ENCODE measurements around the gene OPRL1.
"Not testable (repeated sequence)": the region's sequence is repeated elsewhere in the genome, so short reads cannot be mapped to it uniquely, and the experiment has no call there.

The OPRL1 gene

GRCh38 chr20:64112691-64113443 lies 33.0 kb downstream of the OPRL1 start:
- H3K27ac ChIP-seq (ENCODE audit: low read length) = no peak overlapping the region
- H3K4me1 ChIP-seq (ENCODE audit: control insufficient read depth in 1 of 2, insufficient read depth in 2 of 2, low read length in 2 of 2) = no peaks in the 10 kb centered on the region
- H3K9me3 ChIP-seq (ENCODE audit: control insufficient read depth in 1 of 2, low read length in 2 of 2) = no peaks in the 10 kb centered on the region
- no peaks in the 10 kb centered on the region for H3K36me3 ChIP-seq (ENCODE audit: control insufficient read depth in 1 of 2, insufficient read depth in 2 of 2, low read length in 2 of 2)
- no peak overlapping the region for H3K4me3 ChIP-seq (ENCODE audit: low read depth in 1 of 2, low read length in 2 of 2)
- no peaks in the 10 kb centered on the region for H3K27me3 ChIP-seq (ENCODE audit: low read depth, low read length)

GRCh38 chr20:64113444-64113775 lies 33.5 kb downstream of the OPRL1 start:
- H3K4me1 ChIP-seq (ENCODE audit: control insufficient read depth in 1 of 2, insufficient read depth in 2 of 2, low read length in 2 of 2) = no peaks in the 10 kb centered on the region
- H3K36me3 ChIP-seq (ENCODE audit: control insufficient read depth in 1 of 2, insufficient read depth in 2 of 2, low read length in 2 of 2) = no peaks in the 10 kb centered on the region
- no peak overlapping the region for H3K27ac ChIP-seq (ENCODE audit: low read length)
- H3K27me3 ChIP-seq (ENCODE audit: low read depth, low read length) = no peaks in the 10 kb centered on the region
- no peak overlapping the region for H3K4me3 ChIP-seq (ENCODE audit: low read depth in 1 of 2, low read length in 2 of 2)
- no peaks in the 10 kb centered on the region for H3K9me3 ChIP-seq (ENCODE audit: control insufficient read depth in 1 of 2, low read length in 2 of 2)

GRCh38 chr20:64113796-64114355 lies 34.0 kb downstream of the OPRL1 start:
- Histone ChIP-seq H3K27me3 (ENCODE audit: low read depth, low read length) (no peaks in the 10 kb centered on the region), H3K27ac (ENCODE audit: low read length) (no peak overlapping the region), H3K4me3 (ENCODE audit: low read depth in 1 of 2, low read length in 2 of 2) (no peak overlapping the region), H3K9me3 (ENCODE audit: control insufficient read depth in 1 of 2, low read length in 2 of 2) (no peaks in the 10 kb centered on the region), H3K4me1 (ENCODE audit: control insufficient read depth in 1 of 2, insufficient read depth in 2 of 2, low read length in 2 of 2) (no peaks in the 10 kb centered on the region), H3K36me3 (ENCODE audit: control insufficient read depth in 1 of 2, insufficient read depth in 2 of 2, low read length in 2 of 2) (no peaks in the 10 kb centered on the region)

GRCh38 chr20:64114356-64114971 lies 34.6 kb downstream of the OPRL1 start:
- Histone ChIP-seq H3K9me3 (ENCODE audit: control insufficient read depth in 1 of 2, low read length in 2 of 2) (no peaks in the 10 kb centered on the region), H3K27ac (ENCODE audit: low read length) (no peak overlapping the region), H3K4me1 (ENCODE audit: control insufficient read depth in 1 of 2, insufficient read depth in 2 of 2, low read length in 2 of 2) (no peaks in the 10 kb centered on the region), H3K4me3 (ENCODE audit: low read depth in 1 of 2, low read length in 2 of 2) (no peak overlapping the region), H3K36me3 (ENCODE audit: control insufficient read depth in 1 of 2, insufficient read depth in 2 of 2, low read length in 2 of 2) (no peaks in the 10 kb centered on the region), H3K27me3 (ENCODE audit: low read depth, low read length) (no peaks in the 10 kb centered on the region)

GRCh38 chr20:64115171-64115911 lies 35.5 kb downstream of the OPRL1 start:
- H3K27ac ChIP-seq (ENCODE audit: low read length) = no peak overlapping the region
- no peaks in the 10 kb centered on the region for H3K27me3 ChIP-seq (ENCODE audit: low read depth, low read length)
- H3K4me3 ChIP-seq (ENCODE audit: low read depth in 1 of 2, low read length in 2 of 2) = no peak overlapping the region
- peaks cover 3% of the 10 kb centered on the region in 2 donors for H3K4me1 ChIP-seq (ENCODE audit: control insufficient read depth in 1 of 2, insufficient read depth in 2 of 2, low read length in 2 of 2)
- no peaks in the 10 kb centered on the region for H3K9me3 ChIP-seq (ENCODE audit: control insufficient read depth in 1 of 2, low read length in 2 of 2)
- no peaks in the 10 kb centered on the region for H3K36me3 ChIP-seq (ENCODE audit: control insufficient read depth in 1 of 2, insufficient read depth in 2 of 2, low read length in 2 of 2)

- H3K4me3 ChIP-seq (ENCODE audit: low read depth in 1 of 2, low read length in 2 of 2) = no peak overlapping the region
- H3K27me3 ChIP-seq (ENCODE audit: low read depth, low read length) = no peaks in the 10 kb centered on the region
- H3K27ac ChIP-seq (ENCODE audit: low read length) = no peak overlapping the region
- H3K4me1 ChIP-seq (ENCODE audit: control insufficient read depth in 1 of 2, insufficient read depth in 2 of 2, low read length in 2 of 2) = peaks cover 3 to 7% of the 10 kb centered on the region in 2 donors
- no peaks in the 10 kb centered on the region for H3K36me3 ChIP-seq (ENCODE audit: control insufficient read depth in 1 of 2, insufficient read depth in 2 of 2, low read length in 2 of 2)
- no peaks in the 10 kb centered on the region for H3K9me3 ChIP-seq (ENCODE audit: control insufficient read depth in 1 of 2, low read length in 2 of 2)
These were observed 36.1 kb downstream of the OPRL1 start for GRCh38 chr20:64116016-64116415.

- Histone ChIP-seq H3K4me3 (ENCODE audit: low read depth in 1 of 2, low read length in 2 of 2) (no peak overlapping the region), H3K36me3 (ENCODE audit: control insufficient read depth in 1 of 2, insufficient read depth in 2 of 2, low read length in 2 of 2) (no peaks in the 10 kb centered on the region), H3K27ac (ENCODE audit: low read length) (no peak overlapping the region), H3K9me3 (ENCODE audit: control insufficient read depth in 1 of 2, low read length in 2 of 2) (no peaks in the 10 kb centered on the region), H3K4me1 (ENCODE audit: control insufficient read depth in 1 of 2, insufficient read depth in 2 of 2, low read length in 2 of 2) (peaks cover 3 to 7% of the 10 kb centered on the region in 2 donors), H3K27me3 (ENCODE audit: low read depth, low read length) (peaks cover 3% of the 10 kb centered on the region)
These were observed 36.9 kb downstream of the OPRL1 start for GRCh38 chr20:64116541-64117431.

GRCh38 chr20:64117432-64117777 lies 37.5 kb downstream of the OPRL1 start:
- not testable (repeated sequence) for H3K36me3 ChIP-seq (ENCODE audit: control insufficient read depth in 1 of 2, insufficient read depth in 2 of 2, low read length in 2 of 2); H3K27ac ChIP-seq (ENCODE audit: low read length); H3K4me1 ChIP-seq (ENCODE audit: control insufficient read depth in 1 of 2, insufficient read depth in 2 of 2, low read length in 2 of 2); H3K9me3 ChIP-seq (ENCODE audit: control insufficient read depth in 1 of 2, low read length in 2 of 2); H3K4me3 ChIP-seq (ENCODE audit: low read depth in 1 of 2, low read length in 2 of 2); H3K27me3 ChIP-seq (ENCODE audit: low read depth, low read length)

- no peak overlapping the region for H3K4me3 ChIP-seq (ENCODE audit: low read depth in 1 of 2, low read length in 2 of 2)
- no peaks in the 10 kb centered on the region for H3K9me3 ChIP-seq (ENCODE audit: control insufficient read depth in 1 of 2, low read length in 2 of 2)
- no peak overlapping the region for H3K27ac ChIP-seq (ENCODE audit: low read length)
- peaks cover 5% of the 10 kb centered on the region for H3K27me3 ChIP-seq (ENCODE audit: low read depth, low read length)
- no peaks in the 10 kb centered on the region for H3K36me3 ChIP-seq (ENCODE audit: control insufficient read depth in 1 of 2, insufficient read depth in 2 of 2, low read length in 2 of 2)
- H3K4me1 ChIP-seq (ENCODE audit: control insufficient read depth in 1 of 2, insufficient read depth in 2 of 2, low read length in 2 of 2) = peaks cover 3 to 7% of the 10 kb centered on the region in 2 donors
These were observed 39.4 kb downstream of the OPRL1 start for GRCh38 chr20:64119301-64119680.

GRCh38 chr20:64119681-64120341 lies 39.9 kb downstream of the OPRL1 start:
- no peak overlapping the region for H3K27ac ChIP-seq (ENCODE audit: low read length)
- peaks cover 3 to 7% of the 10 kb centered on the region in 2 donors for H3K4me1 ChIP-seq (ENCODE audit: control insufficient read depth in 1 of 2, insufficient read depth in 2 of 2, low read length in 2 of 2)
- H3K36me3 ChIP-seq (ENCODE audit: control insufficient read depth in 1 of 2, insufficient read depth in 2 of 2, low read length in 2 of 2) = no peaks in the 10 kb centered on the region
- H3K4me3 ChIP-seq (ENCODE audit: low read depth in 1 of 2, low read length in 2 of 2) = peak overlapping the region in 1 of 2 donors; percentile 37
- H3K9me3 ChIP-seq (ENCODE audit: control insufficient read depth in 1 of 2, low read length in 2 of 2) = no peaks in the 10 kb centered on the region
- H3K27me3 ChIP-seq (ENCODE audit: low read depth, low read length) = peaks cover 5% of the 10 kb centered on the region
